H9 (cell line): ENCODE results near the gene MED9. TPM values are rescaled to one million over a fixed set of nuclear protein-coding genes. Genes with fewer than 3 reads are reported as not detected.

Experiments
- DNase-seq: peaks from one replicate; pipeline ENCODE4 v3.0.0-alpha.2; 2017
- H2AFZ ChIP-seq: one replicate; pipeline ENCODE4 v1.6.1; 2013; ENCODE audit warnings: mild to moderate bottlenecking, low read length, control low read depth, moderate library complexity
- H2AK5ac ChIP-seq: 2 replicates; pipeline ENCODE4 v1.6.1; 2013; ENCODE audit warnings: low read length, control low read depth, mixed read lengths; ENCODE audit not compliant: insufficient read length
- H2BK120ac ChIP-seq: one replicate; pipeline ENCODE4 v1.6.1; 2013; ENCODE audit warnings: low read depth, mild to moderate bottlenecking, low read length, control low read depth, inconsistent platforms; ENCODE audit not compliant: poor library complexity, severe bottlenecking
- H2BK12ac ChIP-seq: 2 replicates; pipeline ENCODE4 v1.6.1; 2013; ENCODE audit warnings: low read length, control low read depth, mixed read lengths, low read depth; ENCODE audit not compliant: insufficient read length
- H2BK15ac ChIP-seq: 2 replicates; pipeline ENCODE4 v1.6.1; 2013; ENCODE audit warnings: low read depth, low read length, control low read depth
- H2BK20ac ChIP-seq: one replicate; pipeline ENCODE4 v1.6.1; 2013; ENCODE audit warnings: low read depth, mild to moderate bottlenecking, low read length, control low read depth, inconsistent platforms; ENCODE audit not compliant: poor library complexity, severe bottlenecking
- H2BK5ac ChIP-seq: 2 replicates; pipeline ENCODE4 v1.6.1; 2013; ENCODE audit warnings: low read length, control low read depth, mixed read lengths; ENCODE audit not compliant: insufficient read length
- H3K14ac ChIP-seq: 2 replicates; pipeline ENCODE4 v1.6.1; 2013; ENCODE audit warnings: low read length, control low read depth; ENCODE audit not compliant: insufficient read depth
- H3K18ac ChIP-seq: 2 replicates; pipeline ENCODE4 v1.6.1; 2013; ENCODE audit warnings: low read depth, mild to moderate bottlenecking, mixed read lengths, low read length, control low read depth; ENCODE audit not compliant: insufficient read length
- H3K23ac ChIP-seq: 2 replicates; pipeline ENCODE4 v1.6.1; 2013; ENCODE audit warnings: low read length, control low read depth, mixed read lengths, low read depth; ENCODE audit not compliant: insufficient read length
- H3K23me2 ChIP-seq: 2 replicates; pipeline ENCODE4 v1.6.1; 2013; ENCODE audit warnings: low read depth, mild to moderate bottlenecking, mixed read lengths, low read length, control low read depth; ENCODE audit not compliant: insufficient read length, poor library complexity, severe bottlenecking
- H3K27ac ChIP-seq: 2 replicates; pipeline ENCODE4 v1.5.1; 2013; ENCODE audit warnings: low read length, control low read depth, mixed read lengths, low read depth; ENCODE audit not compliant: insufficient read length
- H3K27me3 ChIP-seq: 2 replicates; pipeline ENCODE4 v1.6.1; 2013; ENCODE audit warnings: low read length, control low read depth, inconsistent platforms; ENCODE audit not compliant: insufficient read depth
- H3K4ac ChIP-seq: 2 replicates; pipeline ENCODE4 v1.6.1; 2013; ENCODE audit warnings: low read depth, mild to moderate bottlenecking, control low read depth, inconsistent platforms, low read length, moderate library complexity
- H3K4me1 ChIP-seq: 2 replicates; pipeline ENCODE4 v1.6.1; 2013; ENCODE audit warnings: low read length, control low read depth, inconsistent platforms; ENCODE audit not compliant: insufficient read depth
- H3K4me2 ChIP-seq: 2 replicates; pipeline ENCODE4 v1.6.1; 2013; ENCODE audit warnings: low read length, control low read depth, mixed read lengths; ENCODE audit not compliant: insufficient read length, insufficient read depth
- H3K56ac ChIP-seq: 2 replicates; pipeline ENCODE4 v1.6.1; 2013; ENCODE audit warnings: low read depth, mild to moderate bottlenecking, mixed read lengths, low read length, control low read depth; ENCODE audit not compliant: insufficient read length
- H3K79me1 ChIP-seq: 2 replicates; pipeline ENCODE4 v1.6.1; 2013; ENCODE audit warnings: low read depth, mild to moderate bottlenecking, moderate library complexity, low read length, control low read depth, inconsistent platforms; ENCODE audit not compliant: insufficient read depth, poor library complexity, severe bottlenecking
- H3K79me2 ChIP-seq: 2 replicates; pipeline ENCODE4 v1.6.1; 2013; ENCODE audit warnings: low read length, control low read depth, inconsistent platforms; ENCODE audit not compliant: insufficient read depth
- H3K9ac ChIP-seq: 2 replicates; pipeline ENCODE4 v1.6.1; 2013; ENCODE audit warnings: low read length, control low read depth, mixed read lengths; ENCODE audit not compliant: insufficient read length; ENCODE audit errors: extremely low read depth
- H3K9me3 ChIP-seq: one replicate; pipeline ENCODE4 v1.6.1; 2013; ENCODE audit warnings: low read depth, low read length, inconsistent platforms; ENCODE audit not compliant: control insufficient read depth
- H3T11ph ChIP-seq: one replicate; pipeline ENCODE4 v1.6.1; 2013; ENCODE audit warnings: mild to moderate bottlenecking, low read length, control low read depth, inconsistent platforms
- H4K20me1 ChIP-seq: one replicate; pipeline ENCODE4 v1.6.1; 2013; ENCODE audit not compliant: control insufficient read depth, insufficient read length, insufficient read depth
- H4K5ac ChIP-seq: 2 replicates; pipeline ENCODE4 v1.6.1; 2013; ENCODE audit warnings: low read depth, mild to moderate bottlenecking, mixed read lengths, low read length, control low read depth; ENCODE audit not compliant: insufficient read length
- H4K8ac ChIP-seq: replicated peaks from 2 replicates; pipeline ENCODE4 v1.6.1; 2013; ENCODE audit warnings: low read length, control low read depth, mixed read lengths, low read depth; ENCODE audit not compliant: insufficient read length
- H4K91ac ChIP-seq: 2 replicates; pipeline ENCODE4 v1.6.1; 2013; ENCODE audit warnings: low read depth, mild to moderate bottlenecking, moderate library complexity, mixed read lengths, low read length, control low read depth; ENCODE audit not compliant: insufficient read length
- H3K27ac Mint-ChIP-seq, 3 experiments: 2 replicates in 2 of 3; 3 replicates in 1 of 3; pipeline ENCODE4 v1.8.0; 2020 to 2021; ENCODE audit warnings: mixed read lengths in 3 of 3, mild to moderate bottlenecking in 1 of 3, moderate library complexity in 1 of 3
- H3K27me3 Mint-ChIP-seq: 2 replicates; pipeline ENCODE4 v1.8.0; 2021; ENCODE audit warnings: low read depth, mild to moderate bottlenecking, moderate library complexity, mixed read lengths
- H3K36me3 Mint-ChIP-seq, 3 experiments: 2 replicates in 2 of 3; 3 replicates in 1 of 3; pipeline ENCODE4 v1.8.0; 2020 to 2021; ENCODE audit warnings: low read depth in 3 of 3, mixed read lengths in 3 of 3; ENCODE audit not compliant: insufficient read depth in 1 of 3
- H3K4me1 Mint-ChIP-seq, 2 experiments: 2 replicates each; pipeline ENCODE4 v1.8.0; 2020; ENCODE audit warnings: mixed read lengths in 2 of 2
- H3K4me3 Mint-ChIP-seq, 2 experiments: 2 replicates in 1 of 2; 3 replicates in 1 of 2; pipeline ENCODE4 v1.8.0; 2020 to 2021; ENCODE audit warnings: mild to moderate bottlenecking in 2 of 2, mixed read lengths in 2 of 2, moderate library complexity in 1 of 2
- H3K9me3 Mint-ChIP-seq, 2 experiments: 2 replicates in 1 of 2; 3 replicates in 1 of 2; pipeline ENCODE4 v1.8.0; 2020; ENCODE audit warnings: mild to moderate bottlenecking in 2 of 2, mixed read lengths in 2 of 2, moderate library complexity in 1 of 2
- WGBS: extraction: QIAGEN DNeasy Blood & Tissue Kit; methylation state at CpG from one replicate; pipeline ENCODE4 v1.1.7; 2013; ENCODE audit warnings: missing lambda C conversion rate, low lambda C conversion rate, mixed read lengths; ENCODE audit not compliant: insufficient read length; ENCODE audit errors: extremely low coverage; 5-methylcytosine and 5-hydroxymethylcytosine counted together
- total RNA-seq: library from RNA; stranded (reverse); gene quantifications from 2 replicates; pipeline ENCODE4 v1.2.1, GENCODE V29; 2021
- TF ChIP-seq, protein P1 (sequence below): fragments of 200-600 bp; sonication (generic); conservative IDR thresholded peaks from 3 replicates; pipeline ENCODE4 v1.8.0; 2021; ENCODE audit warnings: antibody characterized with exemption, mild to moderate bottlenecking

The MED9 gene
- total RNA-seq, 1 experiment from 2014 or later: 20.0 TPM

DNA sequence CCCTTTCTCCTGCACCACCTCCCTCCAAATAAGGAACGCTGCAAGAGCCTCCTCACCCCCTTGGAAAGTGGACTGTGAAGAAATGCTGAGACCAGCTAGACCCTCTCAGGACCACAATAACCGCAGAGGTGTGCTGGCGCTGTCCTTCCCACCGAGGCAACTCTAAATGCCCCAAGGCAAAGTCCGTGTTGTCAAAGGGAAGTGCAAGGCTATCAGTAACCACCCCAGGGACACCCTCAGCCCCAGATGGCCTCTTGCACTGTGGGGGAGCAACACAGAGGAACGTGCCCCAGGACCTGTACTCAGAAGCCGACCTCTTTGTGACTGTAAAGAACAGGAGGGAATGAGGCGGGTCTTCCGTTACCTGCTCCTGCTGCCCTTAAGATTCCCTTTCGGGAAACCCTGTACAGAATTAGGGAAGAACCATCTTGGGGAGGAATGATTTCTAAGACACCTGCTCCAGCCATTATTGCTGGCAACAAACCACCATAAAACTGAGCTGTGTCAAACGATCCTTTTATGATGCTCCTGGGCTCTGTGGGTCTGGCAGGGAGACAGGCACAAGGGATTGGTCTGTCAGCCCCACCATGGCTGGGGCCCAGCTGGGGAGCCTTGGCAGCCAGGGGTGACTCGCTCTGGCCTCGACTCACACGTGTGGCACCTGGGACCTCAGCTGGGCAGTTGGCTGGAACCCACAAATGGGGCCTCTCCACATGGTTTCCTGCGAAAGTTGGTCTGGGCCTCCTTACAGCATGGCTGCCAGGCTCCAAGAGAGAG is 14.6 kb upstream of the MED9 start:
- TF ChIP-seq, protein P1, sequence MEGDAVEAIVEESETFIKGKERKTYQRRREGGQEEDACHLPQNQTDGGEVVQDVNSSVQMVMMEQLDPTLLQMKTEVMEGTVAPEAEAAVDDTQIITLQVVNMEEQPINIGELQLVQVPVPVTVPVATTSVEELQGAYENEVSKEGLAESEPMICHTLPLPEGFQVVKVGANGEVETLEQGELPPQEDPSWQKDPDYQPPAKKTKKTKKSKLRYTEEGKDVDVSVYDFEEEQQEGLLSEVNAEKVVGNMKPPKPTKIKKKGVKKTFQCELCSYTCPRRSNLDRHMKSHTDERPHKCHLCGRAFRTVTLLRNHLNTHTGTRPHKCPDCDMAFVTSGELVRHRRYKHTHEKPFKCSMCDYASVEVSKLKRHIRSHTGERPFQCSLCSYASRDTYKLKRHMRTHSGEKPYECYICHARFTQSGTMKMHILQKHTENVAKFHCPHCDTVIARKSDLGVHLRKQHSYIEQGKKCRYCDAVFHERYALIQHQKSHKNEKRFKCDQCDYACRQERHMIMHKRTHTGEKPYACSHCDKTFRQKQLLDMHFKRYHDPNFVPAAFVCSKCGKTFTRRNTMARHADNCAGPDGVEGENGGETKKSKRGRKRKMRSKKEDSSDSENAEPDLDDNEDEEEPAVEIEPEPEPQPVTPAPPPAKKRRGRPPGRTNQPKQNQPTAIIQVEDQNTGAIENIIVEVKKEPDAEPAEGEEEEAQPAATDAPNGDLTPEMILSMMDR: no peak
- no peak overlapping the region for H2BK20ac ChIP-seq
- no peak overlapping the region for H4K91ac ChIP-seq
- H2BK5ac ChIP-seq: no peak overlapping the region
- H4K5ac ChIP-seq: no peak overlapping the region
- H2BK120ac ChIP-seq: no peak overlapping the region
- peaks cover 4 to 5% (median 4%) of the 10 kb centered on the region in 3 experiments; a peak in 3 of 7 replicates for H3K36me3 Mint-ChIP-seq
- H3K4ac ChIP-seq: no peak overlapping the region
- no peaks in the 10 kb centered on the region for H3K4me1 ChIP-seq
- no peak overlapping the region for H3K27ac ChIP-seq
- no peak overlapping the region for H3T11ph ChIP-seq
- no CpG with 5 or more reads among the region's 15 CpGs for WGBS
- DNase-seq: no peak
- H3K4me1 Mint-ChIP-seq: no peaks in the 10 kb centered on the region
- H3K9ac ChIP-seq: no peak overlapping the region
- H3K23ac ChIP-seq: no peak overlapping the region
- H3K4me3 Mint-ChIP-seq: no peak overlapping the region
- H3K4me2 ChIP-seq: no peak overlapping the region
- H3K9me3 ChIP-seq: no peaks in the 10 kb centered on the region
- H3K27ac Mint-ChIP-seq: no peak overlapping the region
- H2AK5ac ChIP-seq: no peak overlapping the region
- H3K79me1 ChIP-seq: no peaks in the 10 kb centered on the region
- no peak overlapping the region for H3K18ac ChIP-seq
- no peak overlapping the region for H3K56ac ChIP-seq
- no peak overlapping the region; the same call in 1 of the 2 replicates for H3K14ac ChIP-seq
- H3K27me3 ChIP-seq: no peaks in the 10 kb centered on the region
- peaks cover 29% of the 10 kb centered on the region for H3K27me3 Mint-ChIP-seq
- no peaks in the 10 kb centered on the region for H3K79me2 ChIP-seq
- H3K23me2 ChIP-seq: no peaks in the 10 kb centered on the region
- H3K9me3 Mint-ChIP-seq: peaks cover 6 to 7% of the 10 kb centered on the region in 2 experiments; a peak in 4 of 5 replicates
- no peak overlapping the region for H2BK12ac ChIP-seq
- H2BK15ac ChIP-seq: no peak overlapping the region
- no peak overlapping the region for H4K8ac ChIP-seq
- H4K20me1 ChIP-seq: no peaks in the 10 kb centered on the region
- H2AFZ ChIP-seq: no peak overlapping the region
